Epithelial cell of esophagus (primary cell): ENCODE results near the gene LSG1.

Experiments used
- DNase-seq: peaks from one replicate; pipeline ENCODE4 v3.0.0; 2010; ENCODE audit warnings: low read depth
- H3K4me3 ChIP-seq: 2 replicates; pipeline ENCODE4 v1.5.1; 2011; ENCODE audit warnings: mild to moderate bottlenecking, low read length, control low read depth
- CTCF ChIP-seq: IDR thresholded peaks from 2 replicates; pipeline ENCODE4 v1.5.1; 2011; ENCODE audit warnings: low read depth, mild to moderate bottlenecking, low read length, control low read depth, inconsistent platforms; ENCODE audit not compliant: insufficient read depth; ENCODE audit errors: missing control alignments

The LSG1 gene

GRCh38 chr3:194673761-194674160, 1.8 kb upstream of the LSG1 start:
- TF ChIP-seq CTCF, result no peak
- DNase-seq, result no peak
- H3K4me3 ChIP-seq, result no peak overlapping the region

GRCh38 chr3:194672876-194673275, 885 bp upstream of the LSG1 start:
- peak overlapping the region; percentile 100 for H3K4me3 ChIP-seq
- no peak for TF ChIP-seq CTCF
- DNase-seq, result no peak

GRCh38 chr3:194671511-194671899, 486 bp downstream of the LSG1 start:
- peak overlapping the region; percentile 100 for H3K4me3 ChIP-seq
- DNase-seq, result peak; percentile 58
- TF ChIP-seq CTCF, result peak; percentile 65

DNA sequence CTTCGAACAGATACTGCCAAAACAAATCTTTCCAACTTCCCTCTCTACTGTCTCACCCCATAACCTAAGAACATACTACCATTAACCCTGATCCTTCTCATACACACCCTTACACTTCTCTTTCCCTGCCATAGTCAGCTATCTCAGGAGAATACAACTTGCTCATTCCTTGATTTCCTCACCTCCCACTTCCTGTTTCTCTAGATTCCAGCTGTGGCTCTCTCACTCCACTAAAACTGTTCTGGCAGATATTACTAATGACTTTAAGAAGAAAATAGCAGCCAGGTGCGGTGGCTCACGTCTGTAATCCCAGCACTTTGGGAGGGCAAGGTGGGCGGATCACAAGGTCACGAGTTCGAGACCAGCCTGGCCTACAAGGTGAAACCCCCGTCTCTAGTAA, 4.6 kb downstream of the LSG1 start:
- no peak for TF ChIP-seq CTCF
- no peak overlapping the region for H3K4me3 ChIP-seq
- DNase-seq, result peak; percentile 51

- DNase-seq, result no peak
- no peak overlapping the region for H3K4me3 ChIP-seq
- TF ChIP-seq CTCF, result peak; percentile 2
These were observed 7.1 kb downstream of the LSG1 start for GRCh38 chr3:194664857-194665256.

- no peak overlapping the region for H3K4me3 ChIP-seq
- TF ChIP-seq CTCF, result no peak
- no peak for DNase-seq
These were observed 10.0 kb downstream of the LSG1 start for GRCh38 chr3:194661946-194662345.

GRCh38 chr3:194661374-194661773, 10.6 kb downstream of the LSG1 start:
- TF ChIP-seq CTCF, result no peak
- H3K4me3 ChIP-seq, result no peak overlapping the region
- DNase-seq, result no peak
